Measurements from ENCODE around the gene GAD1. TPM values are rescaled to one million over a fixed set of nuclear protein-coding genes. Genes with fewer than 3 reads are reported as not detected.

GAD1 gene
- total and polyA plus RNA-seq, 2 donors (not counting 3 experiments of a cell fraction or from before 2014, with no cell fraction given): 0.60 to 0.62 TPM

- POLR2A ChIA-PET: no interaction called here
- Histone ChIP-seq H3K4me2 (ENCODE audit: insufficient read depth, low read length) (no peak overlapping the region), H3K9me3 (replicated peaks; ENCODE audit: control insufficient read depth, insufficient read depth, low read length) (no peaks in the 10 kb centered on the region), H3K9me1 (replicated peaks; ENCODE audit: control insufficient read depth, extremely low read depth, insufficient read depth, low read length) (no peaks in the 10 kb centered on the region), H3K4me3 (replicated peaks in 1 of 3; ENCODE audit: insufficient read depth in 1 of 3, low read depth in 1 of 3, low read length in 3 of 3) (no peak overlapping the region), H3K4me1 (ENCODE audit: control insufficient read depth, extremely low read depth, insufficient read depth, low read length) (no peaks in the 10 kb centered on the region), H2AFZ (ENCODE audit: low read depth, low read length) (no peak overlapping the region), H3K27ac (ENCODE audit: insufficient read depth, low read depth, low read length) (no peak overlapping the region), H3K9ac (replicated peaks; ENCODE audit: extremely low read depth, insufficient read depth, low read length) (no peak overlapping the region), H3K36me3 (ENCODE audit: control insufficient read depth in 2 of 2, extremely low read depth in 1 of 2, insufficient read depth in 2 of 2, low read length in 2 of 2) (no peaks in the 10 kb centered on the region), H3K27me3 (ENCODE audit: control insufficient read depth in 2 of 2, insufficient read depth in 2 of 2, low read length in 2 of 2) (peaks cover 2 to 7% of the 10 kb centered on the region in 2 experiments), H3K79me2 (ENCODE audit: control insufficient read depth, insufficient read depth, low read length) (no peaks in the 10 kb centered on the region), H4K20me1 (replicated peaks; ENCODE audit: control insufficient read depth, extremely low read depth, insufficient read depth, low read length) (no peaks in the 10 kb centered on the region)
- DNase-seq (ENCODE audit: low read depth, low spot score): no peak
- dilution Hi-C loops (cut with MboI; ENCODE audit: extremely low pct_ligation_motif_present, low sequenced_read_pairs) (no loop called here), intact Hi-C loops (cut with micrococcal nuclease) (no loop called here)
- FAIRE-seq: no peak
- CTCF ChIA-PET: no interaction called here
- BruUV-seq (replicated peaks): no TSS peak
- TF ChIP-seq POLR2AphosphoS5 (IDR thresholded peaks at IDR 0.05; ENCODE audit: insufficient read depth, low read depth, low read length): no peak
- TF ChIP-seq MYC (IDR thresholded peaks at IDR 0.05; ENCODE audit: low read depth, low read length): no peak
- TF ChIP-seq CTCF (IDR thresholded peaks at IDR 0.05; ENCODE audit: extremely low read depth in 1 of 2, insufficient read depth in 1 of 2, low read depth in 1 of 2, low read length in 2 of 2): no peak
- TF ChIP-seq MAX (IDR thresholded peaks at IDR 0.05; ENCODE audit: insufficient read depth, insufficient read length): no peak
Measured at GRCh38 chr2:170806548-170806947, 10.1 kb upstream of the GAD1 start.
